IPS-18a (cell line): Measurements from ENCODE around the gene SZT2.
"Not testable (repeated sequence)": the region's sequence is repeated elsewhere in the genome, so short reads cannot be mapped to it uniquely, and the experiment has no call there.

ENCODE experiments used
- H3K27ac ChIP-seq: one replicate; pipeline ENCODE4 v1.5.1; 2013; ENCODE audit warnings: low read length
- H3K27me3 ChIP-seq: one replicate; pipeline ENCODE4 v1.6.1; 2013; ENCODE audit warnings: mild to moderate bottlenecking, low read length; ENCODE audit not compliant: control insufficient read depth, insufficient read depth
- H3K36me3 ChIP-seq: one replicate; pipeline ENCODE4 v1.6.1; 2013; ENCODE audit warnings: low read depth, low read length; ENCODE audit not compliant: control insufficient read depth
- H3K4me1 ChIP-seq: one replicate; pipeline ENCODE4 v1.6.1; 2013; ENCODE audit warnings: low read depth, low read length; ENCODE audit not compliant: control insufficient read depth
- H3K4me3 ChIP-seq: one replicate; pipeline ENCODE4 v1.5.1; 2013; ENCODE audit warnings: low read length
- H3K9ac ChIP-seq: one replicate; pipeline ENCODE4 v1.6.1; 2013; ENCODE audit warnings: mild to moderate bottlenecking, low read length, moderate library complexity
- H3K9me3 ChIP-seq: one replicate; pipeline ENCODE4 v1.6.1; 2013; ENCODE audit warnings: low read depth, low read length; ENCODE audit not compliant: control insufficient read depth

Gene SZT2

DNA sequence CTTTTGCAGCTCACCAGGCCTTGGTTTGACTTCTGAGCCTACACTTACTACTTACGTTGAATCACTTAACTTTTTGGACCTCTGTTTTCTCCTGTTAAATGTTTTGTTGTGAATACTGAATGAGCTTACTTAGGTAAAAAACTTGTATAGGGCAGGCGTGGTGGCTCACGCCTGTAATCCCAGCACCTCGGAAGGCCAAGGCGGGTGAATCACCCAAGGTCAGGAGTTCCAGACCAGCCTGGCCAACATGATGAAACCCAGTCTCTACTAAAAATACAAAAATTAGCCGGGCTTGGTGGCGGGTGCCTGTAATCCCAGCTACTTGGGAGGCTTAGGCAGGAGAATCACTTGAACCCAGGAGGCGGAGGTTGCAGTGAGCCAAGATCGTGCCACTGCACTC is 10.7 kb downstream of the SZT2 start:
- not testable (repeated sequence) for H3K9me3 ChIP-seq, H3K36me3 ChIP-seq, H3K27ac ChIP-seq, H3K4me1 ChIP-seq, H3K27me3 ChIP-seq, H3K4me3 ChIP-seq, H3K9ac ChIP-seq

DNA sequence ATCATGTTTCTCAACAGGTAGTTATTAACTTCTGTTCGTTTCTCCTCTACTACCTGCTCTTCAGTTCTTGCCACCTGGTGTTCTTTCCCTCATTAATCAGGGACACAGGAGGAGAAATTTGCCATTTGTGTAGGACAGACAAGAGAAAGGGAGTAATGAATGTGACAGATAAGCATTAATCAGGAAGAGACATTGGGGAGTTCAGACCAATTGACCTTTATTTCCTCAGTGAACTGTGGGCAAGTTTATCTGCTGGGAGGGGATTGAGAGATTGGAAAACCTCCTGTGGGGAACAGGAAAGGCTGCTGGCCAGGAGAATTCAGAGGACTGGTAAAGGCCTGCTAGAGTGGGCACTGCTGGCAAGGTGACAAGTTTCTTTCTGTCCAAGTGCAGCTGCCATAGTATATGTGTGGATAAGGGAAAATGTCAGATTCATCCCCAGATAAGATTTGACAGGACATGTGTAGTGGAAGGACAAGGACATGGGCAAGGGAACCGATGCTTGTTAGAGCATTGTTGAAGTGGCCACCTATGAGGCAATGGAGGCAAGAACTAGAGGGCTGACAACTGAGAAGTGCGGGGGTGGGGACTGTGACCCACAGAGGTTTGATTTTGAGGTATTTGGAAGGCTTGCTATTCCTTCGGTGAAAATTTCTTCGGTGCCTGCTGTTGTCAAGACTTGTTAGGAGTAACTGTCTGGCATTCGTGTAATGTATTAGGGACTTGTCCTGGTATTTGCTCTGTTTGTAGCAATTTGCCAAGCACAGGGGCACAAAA is 12.6 kb downstream of the SZT2 start:
- no peaks in the 10 kb centered on the region for H3K27me3 ChIP-seq
- no peaks in the 10 kb centered on the region for H3K9me3 ChIP-seq
- peaks cover 9% of the 10 kb centered on the region for H3K36me3 ChIP-seq
- H3K4me1 ChIP-seq, result no peaks in the 10 kb centered on the region
- H3K27ac ChIP-seq, result no peak overlapping the region
- H3K4me3 ChIP-seq, result no peak overlapping the region
- H3K9ac ChIP-seq, result no peak overlapping the region

DNA sequence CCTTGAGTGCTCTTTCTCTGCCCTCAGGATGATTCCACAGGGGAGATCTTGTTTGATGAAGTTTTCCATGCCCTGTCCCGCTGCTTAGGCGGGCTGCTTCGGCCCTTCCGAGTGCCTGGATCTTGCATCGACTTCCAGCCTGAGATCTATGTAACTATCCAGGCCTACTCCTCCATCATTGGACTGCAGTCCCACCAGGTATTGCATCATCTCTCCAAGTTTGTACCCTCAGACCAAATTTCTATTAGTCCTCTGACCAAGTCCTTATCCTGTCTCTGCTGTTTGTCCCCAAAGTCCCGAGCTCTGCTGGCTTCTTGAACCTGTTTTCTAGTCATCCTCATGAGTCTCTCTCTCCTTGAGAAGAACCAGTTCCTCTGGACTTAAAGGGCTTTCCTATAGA is 14.7 kb downstream of the SZT2 start:
- no peak overlapping the region for H3K27ac ChIP-seq
- H3K36me3 ChIP-seq, result peaks cover 9% of the 10 kb centered on the region
- no peaks in the 10 kb centered on the region for H3K9me3 ChIP-seq
- H3K27me3 ChIP-seq, result no peaks in the 10 kb centered on the region
- H3K4me1 ChIP-seq, result no peaks in the 10 kb centered on the region
- no peak overlapping the region for H3K4me3 ChIP-seq
- no peak overlapping the region for H3K9ac ChIP-seq

DNA sequence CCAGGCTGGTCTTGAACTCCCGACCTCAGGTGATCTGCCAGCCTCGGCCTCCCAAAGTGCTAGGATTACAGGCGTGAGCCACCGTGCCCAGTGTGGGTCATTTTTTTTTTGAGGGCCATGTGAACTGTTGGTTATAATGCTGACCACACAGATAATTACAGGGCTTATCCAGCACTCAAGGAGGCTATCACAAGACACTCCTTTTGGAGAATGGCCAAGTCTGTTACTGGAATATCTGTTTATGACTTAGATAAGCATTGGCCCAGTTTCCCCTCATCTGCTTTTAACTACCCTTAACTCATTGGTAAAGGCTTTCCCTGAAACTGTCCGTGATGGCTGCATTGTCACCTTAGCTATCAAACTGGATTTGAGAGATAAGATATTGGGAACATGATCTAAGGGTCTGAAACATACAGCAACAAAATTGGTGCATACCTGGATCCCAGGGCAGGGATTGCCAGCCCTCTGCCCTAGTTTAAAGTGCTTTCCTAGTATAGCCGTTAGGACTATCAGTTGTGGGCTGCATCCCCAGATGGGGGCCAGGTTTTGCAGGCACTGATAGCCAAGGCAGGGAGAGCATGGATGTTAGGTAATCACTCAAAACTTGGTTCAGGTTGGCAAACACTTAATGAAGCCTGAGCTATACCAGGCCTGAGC is 15.6 kb downstream of the SZT2 start:
- Histone ChIP-seq H3K4me1 (no peaks in the 10 kb centered on the region), H3K27me3 (no peaks in the 10 kb centered on the region), H3K27ac (no peak overlapping the region), H3K4me3 (no peak overlapping the region), H3K36me3 (peaks cover 9% of the 10 kb centered on the region), H3K9ac (no peak overlapping the region), H3K9me3 (no peaks in the 10 kb centered on the region)

DNA sequence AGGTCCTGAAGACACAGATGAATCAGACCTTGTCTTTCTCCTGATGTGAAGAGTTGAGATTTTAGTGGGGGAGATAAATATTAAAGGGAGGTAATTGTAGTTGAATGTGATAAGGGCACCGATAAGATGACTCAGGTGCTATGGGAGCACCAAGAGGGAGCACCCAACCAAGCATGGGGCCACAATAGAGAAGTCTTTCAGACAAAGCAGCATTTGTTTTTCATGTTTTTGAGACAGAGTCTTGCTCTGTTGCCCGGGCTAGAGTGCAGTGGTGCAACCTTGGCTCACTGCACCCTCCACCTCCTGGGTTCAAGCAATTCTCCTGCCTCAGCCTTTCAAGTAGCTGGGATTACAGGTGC is 16.2 kb downstream of the SZT2 start:
- no peak overlapping the region for H3K9ac ChIP-seq
- no peaks in the 10 kb centered on the region for H3K27me3 ChIP-seq
- no peak overlapping the region for H3K4me3 ChIP-seq
- peaks cover 9% of the 10 kb centered on the region for H3K36me3 ChIP-seq
- no peaks in the 10 kb centered on the region for H3K9me3 ChIP-seq
- no peak overlapping the region for H3K27ac ChIP-seq
- H3K4me1 ChIP-seq, result no peaks in the 10 kb centered on the region

DNA sequence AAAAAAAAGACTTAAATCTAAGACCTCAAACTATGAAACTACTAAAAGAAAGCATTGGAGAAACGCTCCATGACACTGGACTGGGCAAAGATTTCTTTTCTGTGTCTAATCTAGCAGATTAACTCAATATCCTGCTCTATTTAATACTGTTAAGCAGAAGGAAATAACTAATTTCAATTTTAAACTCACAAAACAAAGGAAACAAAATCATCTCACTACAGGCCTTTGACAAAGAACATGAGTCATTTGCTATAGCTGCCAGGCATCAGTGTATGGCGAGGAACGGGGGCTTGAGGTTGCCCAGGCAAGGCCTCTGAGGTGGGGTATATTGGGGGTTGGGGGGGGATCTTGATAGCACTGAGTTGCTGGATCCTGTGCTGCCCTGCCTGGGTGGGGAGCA is 20.9 kb downstream of the SZT2 start:
- no peak overlapping the region for H3K9ac ChIP-seq
- H3K27ac ChIP-seq, result no peak overlapping the region
- H3K9me3 ChIP-seq, result no peaks in the 10 kb centered on the region
- no peaks in the 10 kb centered on the region for H3K27me3 ChIP-seq
- H3K4me3 ChIP-seq, result no peak overlapping the region
- H3K36me3 ChIP-seq, result peaks cover 4% of the 10 kb centered on the region
- no peaks in the 10 kb centered on the region for H3K4me1 ChIP-seq

DNA sequence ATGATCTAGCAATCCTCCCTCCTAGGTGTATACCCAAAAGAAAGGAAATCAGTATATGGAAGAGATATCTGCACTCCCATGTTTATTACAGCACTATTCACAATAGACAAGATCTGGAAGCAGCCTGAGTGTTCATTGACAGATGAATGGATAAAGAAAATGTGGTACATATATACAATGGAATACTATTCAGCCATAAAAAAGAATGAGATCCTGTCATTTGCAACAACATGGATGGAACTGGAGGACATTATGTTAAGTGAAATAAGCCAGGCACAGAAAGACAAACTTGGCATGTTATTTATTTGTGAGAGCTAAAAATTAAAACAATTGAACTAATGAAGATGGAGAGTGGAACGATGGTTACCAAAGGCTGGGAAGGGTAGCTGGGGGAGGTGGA is 23.7 kb downstream of the SZT2 start:
- H3K9ac ChIP-seq, H3K27ac ChIP-seq, H3K4me3 ChIP-seq, H3K36me3 ChIP-seq, H3K4me1 ChIP-seq, H3K27me3 ChIP-seq, H3K9me3 ChIP-seq: not testable (repeated sequence)

DNA sequence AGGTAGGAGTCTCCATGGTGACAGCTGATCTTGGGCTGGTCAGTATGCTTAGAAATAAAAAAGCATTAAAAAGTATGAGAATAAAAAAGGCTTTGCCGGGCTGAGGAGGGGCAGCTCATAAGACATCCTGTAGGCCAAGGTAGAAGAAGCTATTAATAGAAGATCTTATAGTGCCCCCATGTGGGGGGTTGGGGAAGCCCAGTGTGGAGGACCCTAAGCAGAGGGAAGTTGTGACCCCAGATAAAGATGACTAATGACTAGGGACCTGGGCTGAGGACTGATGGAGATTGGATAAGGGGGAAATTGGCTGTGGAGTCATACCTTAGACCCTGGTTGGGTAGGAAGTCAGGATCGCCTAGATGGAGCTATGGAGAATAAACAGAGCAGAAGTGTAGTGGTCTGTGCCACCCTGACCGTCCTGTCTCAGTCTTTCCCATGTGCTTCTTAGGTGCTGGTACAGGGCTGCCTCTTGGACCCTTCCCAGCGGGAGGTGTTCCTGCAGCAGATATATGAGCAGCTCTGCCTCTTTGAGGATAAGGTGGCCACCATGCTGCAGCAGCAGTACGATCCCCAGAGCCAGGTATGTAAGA is 25.0 kb downstream of the SZT2 start:
- no peaks in the 10 kb centered on the region for H3K9me3 ChIP-seq
- peaks cover 4% of the 10 kb centered on the region for H3K36me3 ChIP-seq
- no peak overlapping the region for H3K4me3 ChIP-seq
- no peak overlapping the region for H3K9ac ChIP-seq
- no peaks in the 10 kb centered on the region for H3K4me1 ChIP-seq
- H3K27me3 ChIP-seq, result no peaks in the 10 kb centered on the region
- no peak overlapping the region for H3K27ac ChIP-seq

DNA sequence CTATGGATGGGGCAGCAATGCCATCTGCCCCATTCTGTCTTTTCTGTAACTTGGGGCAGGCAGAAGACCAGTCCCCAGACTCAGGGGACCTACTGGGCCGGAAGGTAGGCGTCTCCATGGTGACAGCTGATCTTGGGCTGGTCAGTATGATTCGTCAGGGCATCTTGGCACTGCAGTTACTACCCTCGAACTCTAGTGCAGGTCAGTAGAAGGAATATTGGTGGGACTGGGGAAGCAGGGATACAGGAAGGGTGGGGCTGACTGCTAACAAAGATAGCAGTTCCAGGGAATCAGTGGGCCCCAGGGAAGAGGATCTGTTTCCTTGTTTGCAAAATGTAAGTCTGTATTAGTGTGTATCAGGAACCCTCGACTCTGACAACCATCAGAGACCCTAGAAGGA is 26.2 kb downstream of the SZT2 start:
- no peak overlapping the region for H3K27ac ChIP-seq
- no peak overlapping the region for H3K9ac ChIP-seq
- H3K4me3 ChIP-seq, result no peak overlapping the region
- H3K4me1 ChIP-seq, result no peaks in the 10 kb centered on the region
- peaks cover 13% of the 10 kb centered on the region for H3K36me3 ChIP-seq
- H3K27me3 ChIP-seq, result no peaks in the 10 kb centered on the region
- no peaks in the 10 kb centered on the region for H3K9me3 ChIP-seq

DNA sequence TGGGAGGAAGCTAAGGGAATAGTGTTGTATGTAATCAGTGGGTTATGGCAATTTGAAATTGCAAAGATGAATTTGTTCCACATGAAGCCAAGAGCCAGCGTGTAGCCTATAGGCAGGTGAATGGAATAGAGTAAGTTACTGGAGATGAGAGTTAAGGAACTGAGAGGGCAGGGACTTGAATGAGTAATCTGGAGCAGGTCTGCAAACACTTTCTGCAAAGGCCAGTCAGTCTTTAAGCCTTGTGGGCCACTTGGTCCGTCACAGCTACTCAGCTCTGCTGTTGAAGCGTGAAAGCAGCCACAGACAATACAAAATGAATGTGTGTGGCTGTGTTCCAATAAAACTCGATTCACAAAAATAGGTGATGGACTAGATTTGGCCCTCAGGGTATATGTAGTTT is 29.2 kb downstream of the SZT2 start:
- H3K9me3 ChIP-seq, result no peaks in the 10 kb centered on the region
- H3K27ac ChIP-seq, result no peak overlapping the region
- no peak overlapping the region for H3K9ac ChIP-seq
- no peaks in the 10 kb centered on the region for H3K4me1 ChIP-seq
- peaks cover 19% of the 10 kb centered on the region for H3K36me3 ChIP-seq
- H3K4me3 ChIP-seq, result no peak overlapping the region
- H3K27me3 ChIP-seq, result no peaks in the 10 kb centered on the region

DNA sequence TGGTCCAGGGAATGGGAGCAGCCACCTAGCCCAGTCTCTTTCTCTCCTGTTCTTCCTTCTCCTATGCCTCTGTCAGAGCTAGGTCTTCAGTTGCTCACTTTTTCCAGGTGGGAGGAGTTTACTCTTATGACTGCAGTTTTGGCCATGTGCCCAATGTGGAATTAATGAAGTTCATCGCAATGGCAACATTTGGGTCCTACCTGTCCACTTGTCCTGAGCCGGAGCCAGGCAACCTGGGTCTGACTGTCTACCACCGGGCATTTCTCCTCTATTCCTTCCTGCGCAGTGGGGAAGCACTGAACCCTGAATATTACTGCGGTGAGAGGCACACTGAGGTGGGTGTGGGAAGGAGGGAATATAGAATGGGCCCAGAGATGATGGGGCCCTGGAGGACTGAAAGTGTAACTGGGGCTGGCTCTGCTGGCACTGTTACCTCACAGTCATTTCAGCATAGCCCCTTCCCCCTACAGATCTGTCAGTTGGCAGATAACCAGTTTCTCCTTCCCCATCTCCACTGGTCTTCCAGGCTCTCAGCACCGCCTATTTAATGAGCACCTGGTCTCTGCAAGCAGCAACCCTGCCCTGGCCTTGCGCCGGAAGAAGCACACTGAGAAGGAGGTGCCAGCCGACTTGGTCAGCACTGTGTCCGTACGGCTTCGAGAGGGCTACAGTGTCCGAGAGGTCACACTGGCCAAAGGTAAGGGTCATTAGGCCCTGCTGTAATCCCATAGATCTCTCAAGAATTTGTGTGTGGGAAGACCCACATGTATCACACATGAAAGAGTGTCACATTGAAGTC is 30.1 kb downstream of the SZT2 start:
- H3K36me3 ChIP-seq, result peaks cover 19% of the 10 kb centered on the region
- H3K27ac ChIP-seq, result no peak overlapping the region
- no peaks in the 10 kb centered on the region for H3K4me1 ChIP-seq
- H3K4me3 ChIP-seq, result no peak overlapping the region
- H3K9ac ChIP-seq, result no peak overlapping the region
- no peaks in the 10 kb centered on the region for H3K9me3 ChIP-seq
- H3K27me3 ChIP-seq, result no peaks in the 10 kb centered on the region
